ENCODE data around the gene ZNF335.

- TF ChIP-seq CTCF (IDR thresholded peaks at IDR 0.05): no peak
- no peak for TF ChIP-seq ZFX (IDR thresholded peaks at IDR 0.05; ENCODE audit: borderline replicate concordance)
Observed at GRCh38 chr20:45909336-45909808, 62.6 kb downstream of the ZNF335 start.
